Endothelial cell of umbilical vein (primary cell): ENCODE data around the gene SLMAP. TPM values are rescaled to one million over a fixed set of nuclear protein-coding genes. Genes with fewer than 3 reads are reported as not detected.

ENCODE experiments used
- BruUV-seq: library from RNA; stranded (reverse); fragments of 400-500 nt; replicated peaks from 2 replicates; lab custom pipeline; 2021; lab: Mats Ljungman, UMichigan
- CTCF ChIA-PET: fragments of 300-600, 350-600 bp; sonication (Branson Sonifier 250); formaldehyde crosslinking; loops from one replicate; lab custom pipeline; 2021; ENCODE audit warnings: antibody characterized with exemption, inconsistent platforms; lab: Charles Lee
- POLR2A ChIA-PET: fragments of 300-600, 350-600 bp; sonication (Branson Sonifier 250); formaldehyde crosslinking; loops from one replicate; lab custom pipeline; 2021; ENCODE audit warnings: antibody characterized with exemption, inconsistent platforms; lab: Charles Lee
- DNase-seq: peaks from one replicate; pipeline ENCODE4 v3.0.0-alpha.2; 2011; ENCODE audit warnings: low read depth, low spot score
- FAIRE-seq: peaks from 2 replicates; lab custom pipeline; 2011; peaks lifted over from hg19 to GRCh38; lab: Jason Lieb, UNC
- H2AFZ ChIP-seq: 2 replicates; pipeline ENCODE4 v1.6.0; 2012; ENCODE audit warnings: low read depth, low read length, control low read depth, inconsistent platforms
- H3K27ac ChIP-seq: 2 replicates; pipeline ENCODE4 v1.5.1; 2011; ENCODE audit warnings: low read depth, mild to moderate bottlenecking, control low read depth, low read length, moderate library complexity; ENCODE audit not compliant: insufficient read depth
- H3K27me3 ChIP-seq, 2 experiments: 2 replicates each; pipeline versions ENCODE4 v1.6.0 to v1.6.1; 2011; ENCODE audit warnings: low read length in 2 of 2, mixed read lengths in 1 of 2; ENCODE audit not compliant: control insufficient read depth in 2 of 2, insufficient read depth in 2 of 2
- H3K36me3 ChIP-seq, 2 experiments: 2 replicates in 1 of 2; 3 replicates in 1 of 2; pipeline ENCODE4 v1.5.1; 2011; ENCODE audit warnings: low read length in 2 of 2, mild to moderate bottlenecking in 1 of 2, moderate library complexity in 1 of 2; ENCODE audit not compliant: control insufficient read depth in 2 of 2, insufficient read depth in 2 of 2; ENCODE audit errors: extremely low read depth in 1 of 2
- H3K4me1 ChIP-seq: 3 replicates; pipeline ENCODE4 v1.5.1; 2011; ENCODE audit warnings: mild to moderate bottlenecking, low read length; ENCODE audit not compliant: control insufficient read depth, insufficient read depth; ENCODE audit errors: extremely low read depth
- H3K4me2 ChIP-seq: 2 replicates; pipeline ENCODE4 v1.6.1; 2011; ENCODE audit warnings: low read length, control low read depth, mixed read lengths; ENCODE audit not compliant: insufficient read depth
- H3K4me3 ChIP-seq, 3 experiments: fragments of 200-600 bp in 1 of 3; sonication (generic), shearing (Covaris generic) in 1 of 3; replicated peaks in 1 of 3; 2 replicates each; pipeline ENCODE4 v1.5.1; 2011 to 2016; ENCODE audit warnings: control low read depth in 3 of 3, low read length in 3 of 3, mild to moderate bottlenecking in 2 of 3, inconsistent platforms in 1 of 3, low read depth in 1 of 3, moderate library complexity in 1 of 3; ENCODE audit not compliant: insufficient read depth in 1 of 3
- H3K79me2 ChIP-seq: 2 replicates; pipeline ENCODE4 v1.6.0; 2012; ENCODE audit warnings: low read length, inconsistent platforms; ENCODE audit not compliant: control insufficient read depth, insufficient read depth
- H3K9ac ChIP-seq: replicated peaks from 2 replicates; pipeline ENCODE3; 2011; ENCODE audit warnings: low read length, control low read depth; ENCODE audit not compliant: insufficient read depth; ENCODE audit errors: extremely low read depth
- H3K9me1 ChIP-seq: replicated peaks from 3 replicates; pipeline ENCODE4 v1.6.0; 2011; ENCODE audit warnings: mild to moderate bottlenecking, low read length; ENCODE audit not compliant: control insufficient read depth, insufficient read depth; ENCODE audit errors: extremely low read depth
- H3K9me3 ChIP-seq: replicated peaks from 2 replicates; pipeline ENCODE4 v1.5.1; 2012; ENCODE audit warnings: low read length, inconsistent platforms; ENCODE audit not compliant: control insufficient read depth, insufficient read depth
- H4K20me1 ChIP-seq: replicated peaks from 2 replicates; pipeline ENCODE3; 2011; ENCODE audit warnings: mild to moderate bottlenecking, low read length; ENCODE audit not compliant: control insufficient read depth, insufficient read depth; ENCODE audit errors: extremely low read depth
- EZH2 ChIP-seq: IDR thresholded peaks from 2 replicates; pipeline ENCODE4 v1.6.1; 2012; ENCODE audit warnings: borderline replicate concordance, low read depth, mild to moderate bottlenecking, moderate library complexity, low read length, inconsistent platforms; ENCODE audit not compliant: severe bottlenecking
- FOS ChIP-seq: IDR thresholded peaks from 2 replicates; pipeline ENCODE4 v1.6.1; 2011; ENCODE audit warnings: mild to moderate bottlenecking, low read length, moderate library complexity, borderline replicate concordance; ENCODE audit not compliant: insufficient read depth
- GATA2 ChIP-seq: IDR thresholded peaks from 2 replicates; pipeline ENCODE4 v1.7.0; 2011; ENCODE audit warnings: low read depth, mild to moderate bottlenecking, moderate library complexity, mixed read lengths, low read length; ENCODE audit not compliant: insufficient read length, insufficient read depth
- JUN ChIP-seq: IDR thresholded peaks from 2 replicates; pipeline ENCODE4 v1.6.1; 2011; ENCODE audit warnings: borderline replicate concordance, low read depth; ENCODE audit not compliant: insufficient read length, insufficient read depth
- MAX ChIP-seq: IDR thresholded peaks from 2 replicates; pipeline ENCODE4 v1.6.1; 2011; ENCODE audit not compliant: insufficient read depth, insufficient read length
- MYC ChIP-seq: IDR thresholded peaks from one replicate; pipeline ENCODE4 v1.6.1; 2011; ENCODE audit warnings: mild to moderate bottlenecking, low read depth, low read length
- POLR2A ChIP-seq: IDR thresholded peaks from 2 replicates; pipeline ENCODE4 v1.6.1; 2012; ENCODE audit warnings: low read depth, mild to moderate bottlenecking, control low read depth, low read length
- POLR2AphosphoS5 ChIP-seq: IDR thresholded peaks from 2 replicates; pipeline ENCODE4 v1.6.1; 2012; ENCODE audit warnings: low read depth, mild to moderate bottlenecking, control low read depth, low read length, moderate library complexity; ENCODE audit not compliant: insufficient read depth
- dilution Hi-C: fragments of 300-500 bp; cut with MboI; formaldehyde crosslinking; loops from one replicate; pipeline ENCODE4 v1.15.0; 2019; ENCODE audit warnings: low sequenced_read_pairs; ENCODE audit not compliant: extremely low pct_ligation_motif_present
- intact Hi-C: fragments of 100-400 bp; cut with micrococcal nuclease; formaldehyde crosslinking; loops from one replicate; pipeline ENCODE4 v1.10.0; 2022
- polyA plus RNA-seq, 4 experiments: library from polyadenylated mRNA; depleted of rRNA in 3 of 4; stranded (reverse) in 3 of 4; unstranded in 1 of 4; fragments of >200 nt; gene quantifications; 2 replicates each; pipeline versions ENCODE4 v1.2.1 to v1.2.3, GENCODE V29; 2011 to 2012; ENCODE audit warnings: missing spikeins in 1 of 4
- total RNA-seq: library from RNA; stranded (reverse); gene quantifications from 2 replicates; pipeline ENCODE4 v1.2.3, GENCODE V29; 2021
- TF ChIP-seq, protein P1 (sequence below), 2 donors: IDR thresholded peaks; 1 replicate in 1 of 2; 2 replicates in 1 of 2; pipeline ENCODE4 v1.5.1; 2011; ENCODE audit warnings: low read length in 2 of 2, mild to moderate bottlenecking in 2 of 2, moderate library complexity in 2 of 2, control low read depth in 1 of 2, inconsistent platforms in 1 of 2, low read depth in 1 of 2; ENCODE audit not compliant: insufficient read depth in 1 of 2; ENCODE audit errors: extremely low read depth in 1 of 2

Gene SLMAP
- total and polyA plus RNA-seq, 2 donors (not counting 3 experiments of a cell fraction or from before 2014, with no cell fraction given), result 9.8 to 54.7 TPM

- Histone ChIP-seq H3K79me2 (peaks cover 63% of the 10 kb centered on the region), H3K4me3 (no peak overlapping the region), H3K4me2 (no peak overlapping the region), H3K27me3 (no peaks in the 10 kb centered on the region), H3K27ac (no peak overlapping the region), H3K36me3 (no peaks in the 10 kb centered on the region), H3K9me3 (no peaks in the 10 kb centered on the region), H3K9me1 (no peaks in the 10 kb centered on the region), H3K9ac (no peak overlapping the region), H3K4me1 (peaks cover 5% of the 10 kb centered on the region), H2AFZ (no peak overlapping the region), H4K20me1 (peaks cover 6% of the 10 kb centered on the region)
- intact Hi-C loops, result no loop called here
- ChIA-PET POLR2A (no interaction called here), CTCF (interaction anchor here (0.8 to 1.3 kb wide), 2 partner anchors 10 to 27 kb away, joined by 3 to 5 read pairs; no protein-coding TSS in a partner anchor)
- no peak for TF ChIP-seq POLR2A
- TF ChIP-seq POLR2AphosphoS5, result no peak
- TF ChIP-seq JUN, result no peak
- no peak for TF ChIP-seq GATA2
- no peak for TF ChIP-seq FOS
- no peak for TF ChIP-seq EZH2
- TF ChIP-seq, protein P1, sequence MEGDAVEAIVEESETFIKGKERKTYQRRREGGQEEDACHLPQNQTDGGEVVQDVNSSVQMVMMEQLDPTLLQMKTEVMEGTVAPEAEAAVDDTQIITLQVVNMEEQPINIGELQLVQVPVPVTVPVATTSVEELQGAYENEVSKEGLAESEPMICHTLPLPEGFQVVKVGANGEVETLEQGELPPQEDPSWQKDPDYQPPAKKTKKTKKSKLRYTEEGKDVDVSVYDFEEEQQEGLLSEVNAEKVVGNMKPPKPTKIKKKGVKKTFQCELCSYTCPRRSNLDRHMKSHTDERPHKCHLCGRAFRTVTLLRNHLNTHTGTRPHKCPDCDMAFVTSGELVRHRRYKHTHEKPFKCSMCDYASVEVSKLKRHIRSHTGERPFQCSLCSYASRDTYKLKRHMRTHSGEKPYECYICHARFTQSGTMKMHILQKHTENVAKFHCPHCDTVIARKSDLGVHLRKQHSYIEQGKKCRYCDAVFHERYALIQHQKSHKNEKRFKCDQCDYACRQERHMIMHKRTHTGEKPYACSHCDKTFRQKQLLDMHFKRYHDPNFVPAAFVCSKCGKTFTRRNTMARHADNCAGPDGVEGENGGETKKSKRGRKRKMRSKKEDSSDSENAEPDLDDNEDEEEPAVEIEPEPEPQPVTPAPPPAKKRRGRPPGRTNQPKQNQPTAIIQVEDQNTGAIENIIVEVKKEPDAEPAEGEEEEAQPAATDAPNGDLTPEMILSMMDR (IDR thresholded peaks at IDR 0.05; ENCODE audit: extremely low read depth in 1 of 2, insufficient read depth in 1 of 2, low read depth in 1 of 2, low read length in 2 of 2), result no peak
- TF ChIP-seq MAX, result no peak
- no peak for TF ChIP-seq MYC
- no TSS peak for BruUV-seq
- dilution Hi-C loops, result no loop called here
- no peak for FAIRE-seq
- DNase-seq, result no peak
Observed at GRCh38 chr3:57785446-57785845, 29.3 kb downstream of the SLMAP start.
